Panc1 (cell line): ENCODE results near the gene RNF43. TPM values are rescaled to one million over a fixed set of nuclear protein-coding genes. Genes with fewer than 3 reads are reported as not detected.
A peak's percentile ranks its signal among the peaks of the same experiment; 100 is the strongest.

ENCODE experiments used
- ATAC-seq: fragments of 200-7000 bp; cut with Tn5 transposase; 2 replicates; pipeline ENCODE4 v1.9.1; 2020; ENCODE audit warnings: mild to moderate bottlenecking, moderate library complexity
- Bru-seq: library from RNA; stranded (reverse); fragments of 400-500 nt; gene quantifications from one replicate; lab custom pipeline; 2021; lab: Mats Ljungman, UMichigan
- BruChase-seq, 2 experiments: library from RNA; stranded (reverse); fragments of 400-500 nt; gene quantifications; one replicate each; lab custom pipeline; 2021; lab: Mats Ljungman, UMichigan
- BruUV-seq: library from RNA; stranded (reverse); fragments of 400-500 nt; replicated peaks from 2 replicates; lab custom pipeline; 2021; lab: Mats Ljungman, UMichigan
- CTCF ChIA-PET: fragments of 300-600 bp; sonication (Branson Sonifier 250); formaldehyde crosslinking; loops from one replicate; lab custom pipeline; 2022; ENCODE audit warnings: antibody characterized with exemption; lab: Charles Lee
- POLR2A ChIA-PET: fragments of 300-600 bp; sonication (Branson Sonifier 250); formaldehyde crosslinking; loops from one replicate; lab custom pipeline; 2022; ENCODE audit warnings: antibody characterized with exemption; lab: Charles Lee
- DNase-seq: peaks from one replicate; pipeline ENCODE4 v3.0.0-alpha.2; 2010; ENCODE audit warnings: low read depth, low spot score
- H3K27ac ChIP-seq: 2 replicates; pipeline ENCODE4 v1.5.1; 2011; ENCODE audit warnings: mild to moderate bottlenecking, low read length, inconsistent platforms
- H3K27me3 ChIP-seq: fragments of 200-500 bp; sonication (Bioruptor generic); 2 replicates; pipeline ENCODE4 v1.6.0; 2014; ENCODE audit warnings: low read length, inconsistent platforms; ENCODE audit not compliant: control insufficient read depth, insufficient read depth
- H3K36me3 ChIP-seq: fragments of 200-500 bp; sonication (Bioruptor generic); 2 replicates; pipeline ENCODE4 v1.5.1; 2014; ENCODE audit warnings: inconsistent platforms, mild to moderate bottlenecking, low read length, moderate library complexity; ENCODE audit not compliant: control insufficient read depth, insufficient read depth
- H3K4me1 ChIP-seq: 2 replicates; pipeline ENCODE4 v1.5.1; 2011; ENCODE audit warnings: inconsistent platforms, mild to moderate bottlenecking, low read length, moderate library complexity; ENCODE audit not compliant: control insufficient read depth, insufficient read depth
- H3K4me3 ChIP-seq, 2 experiments: 2 replicates each; pipeline ENCODE4 v1.5.1; 2011 to 2012; ENCODE audit warnings: low read depth in 2 of 2, low read length in 2 of 2, mild to moderate bottlenecking in 2 of 2, inconsistent platforms in 1 of 2, moderate library complexity in 1 of 2
- H3K9me3 ChIP-seq: fragments of 200-500 bp; sonication (Bioruptor generic); 2 replicates; pipeline ENCODE4 v1.5.1; 2014; ENCODE audit warnings: low read depth, mild to moderate bottlenecking, inconsistent platforms, low read length, moderate library complexity; ENCODE audit not compliant: control insufficient read depth, insufficient read depth
- CTCF ChIP-seq: fragments of 450-650 bp; IDR thresholded peaks from 2 replicates; pipeline ENCODE4 v1.5.1; 2017; ENCODE audit warnings: mild to moderate bottlenecking
- POLR2AphosphoS5 ChIP-seq: IDR thresholded peaks from 2 replicates; pipeline ENCODE4 v1.6.1; 2012; ENCODE audit warnings: mild to moderate bottlenecking, low read depth, low read length, moderate library complexity
- REST ChIP-seq, 2 experiments: IDR thresholded peaks; 2 replicates each; pipeline ENCODE4 v1.6.1; 2011 to 2012; ENCODE audit warnings: low read depth in 2 of 2, control low read depth in 1 of 2, low read length in 1 of 2, mild to moderate bottlenecking in 1 of 2, moderate library complexity in 1 of 2; ENCODE audit not compliant: insufficient read depth in 1 of 2
- SIN3A ChIP-seq: IDR thresholded peaks from 2 replicates; pipeline ENCODE4 v1.6.1; 2012; ENCODE audit warnings: low read depth, mild to moderate bottlenecking, low read length, moderate library complexity, borderline replicate concordance; ENCODE audit not compliant: insufficient read depth
- TCF7L2 ChIP-seq: IDR thresholded peaks from 2 replicates; pipeline ENCODE4 v1.6.1; 2011; ENCODE audit warnings: mild to moderate bottlenecking, low read depth, low read length, inconsistent platforms
- in situ Hi-C: cut with HindIII; loops from 2 replicates; pipeline ENCODE4 v1.10.0; 2016; ENCODE audit warnings: low sequenced_read_pairs, low pct_unique_long_range_greater_than_20kb
- intact Hi-C: fragments of 100-400 bp; cut with micrococcal nuclease; formaldehyde crosslinking; loops from one replicate; pipeline ENCODE4 v1.10.0; 2022; ENCODE audit not compliant: unreplicated experiment
- long read RNA-seq: library from polyadenylated mRNA; unstranded; transcript quantifications from one replicate; pipeline ENCODE4 v2.0.0, GENCODE V29; 2021; ENCODE audit not compliant: unreplicated experiment
- polyA plus RNA-seq: library from polyadenylated mRNA; unstranded; fragments of >200 nt; gene quantifications from one replicate; pipeline ENCODE4 v1.2.1, GENCODE V29; 2012; ENCODE audit warnings: missing spikeins; ENCODE audit not compliant: insufficient read length
- total RNA-seq: library from RNA; stranded (reverse); gene quantifications from one replicate; pipeline ENCODE4 v1.2.1, GENCODE V29; 2021; ENCODE audit not compliant: unreplicated experiment

Gene RNF43
- 4.7 TPM for total RNA-seq
- 1.7 TPM for polyA plus RNA-seq
- percentile 46 among the genes with signal in this experiment for Bru-seq, nascent RNA
- percentile 62 among the genes with signal in this experiment for BruChase-seq, experiment 1, labeled RNA remaining after a 2-hour chase
- percentile 51 among the genes with signal in this experiment for BruChase-seq, experiment 2, labeled RNA remaining after a 6-hour chase
- long read RNA-seq, result 0 reads

GRCh38 chr17:58417300-58418092, at the start of gene RNF43:
Gene RNF43, minus strand, starts transcription at chr17:58417534. Its CDS starts 1,957 bp downstream, at chr17:58415577.
- peak; percentile 98 for ATAC-seq
- Histone ChIP-seq H3K9me3 (no peaks in the 10 kb centered on the region), H3K27me3 (peaks cover 8% of the 10 kb centered on the region; the same call in 1 of the 2 replicates), H3K4me3 (peak within 1 kb of the TSS; percentile 44 to 61), H3K27ac (peak within 1 kb of the TSS; percentile 66), H3K4me1 (peaks cover 5% of the 10 kb centered on the region; the same call in 1 of the 2 replicates), H3K36me3 (peaks cover 11% of the 10 kb centered on the region; the same call in 1 of the 2 replicates)
- TF ChIP-seq TCF7L2, result no peak
- TF ChIP-seq CTCF, result peak; percentile 82
- TF ChIP-seq REST (IDR thresholded peaks at IDR 0.05; ENCODE audit: insufficient read depth in 1 of 2, low read depth in 2 of 2, low read length in 1 of 2), result no peak
- peak; percentile 75 for DNase-seq
- intact Hi-C loops, result no loop called here
- CTCF ChIA-PET, result interaction anchor here (0.7 to 2.9 kb wide), 3 partner anchors 12 to 569 kb away, joined by 3 to 19 read pairs (median 13); no protein-coding TSS in a partner anchor
- in situ Hi-C loops, result no loop called here
- BruUV-seq, result no TSS peak
- POLR2A ChIA-PET, result interaction anchor here (0.6 kb wide), 1 partner anchor 86 kb away, joined by 8 read pairs; no protein-coding TSS in a partner anchor

GRCh38 chr17:58455491-58455890, 38.2 kb upstream of the RNF43 start:
- DNase-seq (no peak), ATAC-seq (no peak)
- Histone ChIP-seq H3K4me3 (no peak overlapping the region), H3K36me3 (no peaks in the 10 kb centered on the region), H3K27me3 (no peaks in the 10 kb centered on the region), H3K9me3 (no peaks in the 10 kb centered on the region), H3K27ac (no peak overlapping the region), H3K4me1 (no peaks in the 10 kb centered on the region)
- POLR2A ChIA-PET, result no interaction called here
- TF ChIP-seq CTCF (no peak), POLR2AphosphoS5 (no peak), REST (IDR thresholded peaks at IDR 0.05; ENCODE audit: insufficient read depth in 1 of 2, low read depth in 2 of 2, low read length in 1 of 2) (no peak), SIN3A (no peak), TCF7L2 (no peak)
- intact Hi-C loops (no loop called here), in situ Hi-C loops (no loop called here)
- BruUV-seq, result no TSS peak
- CTCF ChIA-PET, result no interaction called here
